H1 (cell line): ENCODE data around the gene SPDYE1. TPM values are rescaled to one million over a fixed set of nuclear protein-coding genes. Genes with fewer than 3 reads are reported as not detected.

Experiments
- CTCF ChIA-PET: fragments of 300-600 bp; sonication (Branson Sonifier 250); formaldehyde crosslinking; loops from one replicate; lab custom pipeline; 2021; ENCODE audit not compliant: partially characterized antibody; lab: Charles Lee
- POLR2A ChIA-PET: fragments of 300-600 bp; sonication (Branson Sonifier 250); formaldehyde crosslinking; loops from one replicate; lab custom pipeline; 2021; ENCODE audit warnings: inconsistent platforms; ENCODE audit not compliant: partially characterized antibody; lab: Charles Lee
- DNase-seq, 2 experiments: peaks; one replicate each; pipeline versions ENCODE4 v3.0.0 to v3.0.0-alpha.2; 2010 to 2022; ENCODE audit warnings: low spot score in 2 of 2, low read depth in 1 of 2, mixed read lengths in 1 of 2
- FAIRE-seq: peaks from 2 replicates; lab custom pipeline; 2011; peaks lifted over from hg19 to GRCh38; lab: Jason Lieb, UNC
- H2AFZ ChIP-seq: 2 replicates; pipeline ENCODE4 v1.8.1; 2012; ENCODE audit warnings: low read length, inconsistent platforms
- H2AK5ac ChIP-seq: 2 replicates; pipeline ENCODE4 v1.6.1; 2013; ENCODE audit warnings: low read depth, low read length
- H2BK120ac ChIP-seq: replicated peaks from 2 replicates; pipeline ENCODE3; 2013; ENCODE audit warnings: low read depth, low read length, inconsistent platforms
- H2BK12ac ChIP-seq: 2 replicates; pipeline ENCODE4 v1.6.1; 2013; ENCODE audit warnings: low read depth, low read length
- H2BK15ac ChIP-seq: 2 replicates; pipeline ENCODE4 v1.6.1; 2013; ENCODE audit warnings: low read length
- H2BK20ac ChIP-seq: 2 replicates; pipeline ENCODE4 v1.6.1; 2013; ENCODE audit warnings: low read length
- H2BK5ac ChIP-seq: 2 replicates; pipeline ENCODE4 v1.6.1; 2013; ENCODE audit warnings: low read depth, low read length
- H3K14ac ChIP-seq: 2 replicates; pipeline ENCODE4 v1.6.1; 2013; ENCODE audit warnings: inconsistent platforms; ENCODE audit not compliant: insufficient read length
- H3K18ac ChIP-seq: 2 replicates; pipeline ENCODE4 v1.6.1; 2013; ENCODE audit warnings: low read length; ENCODE audit errors: extremely low read depth
- H3K23ac ChIP-seq: 2 replicates; pipeline ENCODE4 v1.6.1; 2013; ENCODE audit warnings: inconsistent platforms; ENCODE audit not compliant: insufficient read length
- H3K23me2 ChIP-seq: 2 replicates; pipeline ENCODE4 v1.6.1; 2013; ENCODE audit warnings: low read depth, low read length
- H3K27ac ChIP-seq: 2 replicates; pipeline ENCODE4 v1.6.1; 2011; ENCODE audit warnings: low read depth, low read length, inconsistent platforms
- H3K27me3 ChIP-seq, 4 experiments: replicated peaks in 1 of 4; 1 replicate in 1 of 4; 2 replicates in 3 of 4; pipeline versions ENCODE4 v1.6.1 to v1.8.1; 2011 to 2013; ENCODE audit warnings: low read length in 3 of 4, mild to moderate bottlenecking in 3 of 4, inconsistent platforms in 2 of 4, mixed read lengths in 2 of 4, moderate library complexity in 1 of 4; ENCODE audit not compliant: control insufficient read depth in 3 of 4, insufficient read depth in 3 of 4; ENCODE audit errors: extremely low read depth in 1 of 4
- H3K36me3 ChIP-seq, 4 experiments: 2 replicates each; pipeline versions ENCODE4 v1.6.1 to v1.8.1; 2011 to 2013; ENCODE audit warnings: mild to moderate bottlenecking in 4 of 4, low read length in 3 of 4, moderate library complexity in 2 of 4, control low read depth in 1 of 4, inconsistent platforms in 1 of 4; ENCODE audit not compliant: insufficient read depth in 4 of 4, control insufficient read depth in 2 of 4
- H3K4ac ChIP-seq: replicated peaks from 2 replicates; pipeline ENCODE3; 2013; ENCODE audit warnings: low read length, low read depth, mixed read lengths, inconsistent platforms; ENCODE audit not compliant: insufficient read length
- H3K4me1 ChIP-seq, 4 experiments: replicated peaks in 1 of 4; 1 replicate in 1 of 4; 2 replicates in 3 of 4; pipeline versions ENCODE4 v1.6.1 to v1.8.1; 2011 to 2013; ENCODE audit warnings: low read length in 3 of 4, inconsistent platforms in 2 of 4, mixed read lengths in 1 of 4; ENCODE audit not compliant: insufficient read depth in 4 of 4, control insufficient read depth in 3 of 4
- H3K4me2 ChIP-seq, 2 experiments: 2 replicates each; pipeline versions ENCODE4 v1.6.1 to v1.8.1; 2011 to 2013; ENCODE audit warnings: low read depth in 2 of 2, low read length in 2 of 2, control low read depth in 1 of 2, inconsistent platforms in 1 of 2, mild to moderate bottlenecking in 1 of 2; ENCODE audit not compliant: insufficient read depth in 1 of 2
- H3K4me3 ChIP-seq, 4 experiments: fragments of 200-600, 300-600 bp in 1 of 4; sonication (generic), shearing (Covaris generic), sonication (Bioruptor Twin) in 1 of 4; 2 replicates each; pipeline versions ENCODE4 v1.5.1 to v1.8.1; 2011 to 2016; ENCODE audit warnings: low read length in 4 of 4, low read depth in 3 of 4, control low read depth in 2 of 4, inconsistent platforms in 2 of 4, mild to moderate bottlenecking in 2 of 4, mixed read lengths in 1 of 4, moderate library complexity in 1 of 4; ENCODE audit not compliant: insufficient read depth in 2 of 4; ENCODE audit errors: extremely low read depth in 1 of 4
- H3K56ac ChIP-seq: replicated peaks from 2 replicates; pipeline ENCODE3; 2013; ENCODE audit warnings: low read depth, mild to moderate bottlenecking, mixed read lengths, low read length, inconsistent platforms; ENCODE audit not compliant: insufficient read length
- H3K79me1 ChIP-seq: 2 replicates; pipeline ENCODE4 v1.6.1; 2013; ENCODE audit warnings: low read depth, low read length, control low read depth
- H3K79me2 ChIP-seq, 2 experiments: 2 replicates each; pipeline versions ENCODE4 v1.6.1 to v1.8.1; 2012 to 2013; ENCODE audit warnings: low read length in 2 of 2, mild to moderate bottlenecking in 2 of 2, inconsistent platforms in 1 of 2; ENCODE audit not compliant: insufficient read depth in 2 of 2, control insufficient read depth in 1 of 2
- H3K9ac ChIP-seq, 4 experiments: replicated peaks in 1 of 4; 1 replicate in 1 of 4; 2 replicates in 3 of 4; pipeline versions ENCODE4 v1.6.1 to v1.8.1; 2011 to 2013; ENCODE audit warnings: low read depth in 3 of 4, low read length in 3 of 4, control low read depth in 2 of 4, mild to moderate bottlenecking in 2 of 4, moderate library complexity in 2 of 4, inconsistent platforms in 1 of 4; ENCODE audit errors: extremely low read depth in 1 of 4
- H3K9me3 ChIP-seq, 2 experiments: 2 replicates each; pipeline versions ENCODE4 v1.6.1 to v1.8.1; 2012 to 2013; ENCODE audit warnings: mild to moderate bottlenecking in 2 of 2, moderate library complexity in 2 of 2, control low read depth in 1 of 2, inconsistent platforms in 1 of 2, low read depth in 1 of 2, low read length in 1 of 2, mixed read lengths in 1 of 2; ENCODE audit not compliant: insufficient read depth in 2 of 2
- H4K20me1 ChIP-seq, 2 experiments: replicated peaks in 1 of 2; 2 replicates each; pipeline versions ENCODE3 to v1.8.1; 2011 to 2013; ENCODE audit warnings: inconsistent platforms in 2 of 2, low read length in 2 of 2, mild to moderate bottlenecking in 1 of 2; ENCODE audit not compliant: insufficient read depth in 2 of 2, control insufficient read depth in 1 of 2
- H4K5ac ChIP-seq: 2 replicates; pipeline ENCODE4 v1.6.1; 2013; ENCODE audit warnings: low read length, low read depth, mixed read lengths, inconsistent platforms; ENCODE audit not compliant: insufficient read length
- H4K8ac ChIP-seq: 2 replicates; pipeline ENCODE4 v1.8.0; 2013; ENCODE audit warnings: mild to moderate bottlenecking, moderate library complexity, low read length, inconsistent platforms; ENCODE audit not compliant: insufficient read depth; ENCODE audit errors: extremely low read depth
- H4K91ac ChIP-seq: replicated peaks from 2 replicates; pipeline ENCODE3; 2013; ENCODE audit warnings: low read length, mixed read lengths, inconsistent platforms; ENCODE audit not compliant: insufficient read length
- BCL11A ChIP-seq, 2 experiments: IDR thresholded peaks; one replicate each; pipeline ENCODE4 v1.6.1; 2011; ENCODE audit warnings: low read depth in 2 of 2, low read length in 2 of 2, mild to moderate bottlenecking in 2 of 2
- CEBPB ChIP-seq: IDR thresholded peaks from 2 replicates; pipeline ENCODE4 v1.6.1; 2012; ENCODE audit warnings: low read depth, low read length
- GABPA ChIP-seq: IDR thresholded peaks from 2 replicates; pipeline ENCODE4 v1.6.1; 2011; ENCODE audit warnings: mild to moderate bottlenecking, low read length, moderate library complexity, borderline replicate concordance; ENCODE audit not compliant: insufficient read depth
- HDAC6 ChIP-seq: IDR thresholded peaks from one replicate; pipeline ENCODE4 v1.7.1; 2012; ENCODE audit warnings: low read depth, mild to moderate bottlenecking, inconsistent platforms, low read length, moderate library complexity
- PHF8 ChIP-seq: fragments of 200-600 bp; sonication (generic); conservative IDR thresholded peaks from 2 replicates; pipeline ENCODE4 v1.7.1; 2012; ENCODE audit warnings: low read depth, mild to moderate bottlenecking, inconsistent platforms, low read length, moderate library complexity
- POU5F1 ChIP-seq: IDR thresholded peaks from 2 replicates; pipeline ENCODE4 v1.6.1; 2011; ENCODE audit warnings: low read depth, mild to moderate bottlenecking, low read length, moderate library complexity
- RFX5 ChIP-seq: IDR thresholded peaks from 2 replicates; pipeline ENCODE4 v1.6.1; 2011; ENCODE audit warnings: low read depth, low read length, improper control_type of control experiment, borderline replicate concordance
- SIRT6 ChIP-seq: IDR thresholded peaks from one replicate; pipeline ENCODE4 v1.7.1; 2012; ENCODE audit warnings: low read length, inconsistent platforms
- SIX5 ChIP-seq: IDR thresholded peaks from 2 replicates; pipeline ENCODE4 v1.6.1; 2011; ENCODE audit warnings: mild to moderate bottlenecking, low read depth, low read length
- ZNF274 ChIP-seq: IDR thresholded peaks from 2 replicates; pipeline ENCODE4 v1.7.0; 2012; ENCODE audit warnings: low read length, borderline replicate concordance; ENCODE audit errors: extremely low read depth
- WGBS, 2 experiments: shearing (Covaris generic) in 1 of 2; methylation state at CpG; one replicate each; pipeline versions ENCODE4 v1.1.6 to v1.1.7; 2013 to 2015; ENCODE audit warnings: low lambda C conversion rate in 2 of 2, mixed read lengths in 2 of 2, inconsistent platforms in 1 of 2, low coverage in 1 of 2, missing lambda C conversion rate in 1 of 2; ENCODE audit not compliant: insufficient replicate concordance in 2 of 2, insufficient coverage in 1 of 2, insufficient read length in 1 of 2; ENCODE audit errors: extremely low coverage in 1 of 2, missing lambda C conversion rate in 1 of 2; 5-methylcytosine and 5-hydroxymethylcytosine counted together
- polyA plus RNA-seq, 7 experiments: library from polyadenylated mRNA; depleted of rRNA in 3 of 7; stranded (reverse) in 5 of 7; unstranded in 2 of 7; fragments of >200 nt in 5 of 7; fragments of 200-250 nt in 2 of 7; gene quantifications; 1 replicate in 5 of 7; 2 replicates in 1 of 7; 4 replicates in 1 of 7; pipeline versions ENCODE4 v1.2.1 to v1.2.3, GENCODE V29; 2011 to 2013; ENCODE audit warnings: missing spikeins in 2 of 7, mixed read lengths in 2 of 7
- total RNA-seq: library from RNA; stranded (reverse); fragmentation: NEBNext Ultra II Directional; extraction: Animal tissue kit (Norgen Biotek cat#: 25700); gene quantifications from 2 replicates; pipeline ENCODE4 v1.2.1, GENCODE V29; 2021
- TF ChIP-seq, protein P1 (sequence below): IDR thresholded peaks from 2 replicates; pipeline ENCODE4 v1.6.1; 2011; ENCODE audit warnings: low read depth, mild to moderate bottlenecking, low read length; ENCODE audit not compliant: insufficient read depth
- TF ChIP-seq, protein P2 (sequence below): IDR thresholded peaks from 2 replicates; pipeline ENCODE4 v1.6.1; 2012; ENCODE audit warnings: low read length, inconsistent platforms

Gene SPDYE1
- total and polyA plus RNA-seq, 2 of the 8 experiments (the other 6 are each of a cell fraction or from before 2014, with no cell fraction given): not detected

DNA sequence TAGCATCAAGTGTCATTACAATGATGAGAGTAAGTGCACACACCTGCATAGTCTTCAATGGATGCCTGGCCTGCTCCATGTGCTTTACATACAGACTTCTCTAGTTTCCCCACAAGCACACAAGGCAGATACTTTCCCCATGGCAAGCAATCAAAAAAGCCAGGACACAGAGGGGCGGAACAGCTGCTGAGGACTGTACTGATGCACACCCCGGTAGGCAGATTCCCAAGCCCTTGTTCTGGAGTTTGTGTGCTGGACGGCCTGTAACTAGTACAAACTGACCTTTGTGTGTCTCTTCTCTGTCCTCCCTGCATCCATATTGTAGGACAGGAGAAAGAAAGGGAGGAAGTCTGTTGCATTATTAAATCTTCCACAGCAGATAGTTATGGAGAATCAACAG, 45.7 kb upstream of the SPDYE1 start:
- Histone ChIP-seq H3K27me3 (no peaks in the 10 kb centered on the region), H2BK12ac (no peak overlapping the region), H2AK5ac (no peak overlapping the region), H3K27ac (no peak overlapping the region), H3K4me3 (no peak overlapping the region), H3K79me1 (no peaks in the 10 kb centered on the region), H3K23ac (no peak overlapping the region), H3K14ac (no peak overlapping the region), H4K8ac (no peak overlapping the region), H3K9me3 (no peaks in the 10 kb centered on the region), H3K23me2 (no peaks in the 10 kb centered on the region), H3K56ac (no peak overlapping the region), H3K4me2 (no peak overlapping the region), H3K4me1 (no peaks in the 10 kb centered on the region), H2BK20ac (no peak overlapping the region), H2AFZ (no peak overlapping the region), H3K4ac (no peak overlapping the region), H2BK5ac (no peak overlapping the region), H3K79me2 (no peaks in the 10 kb centered on the region), H4K5ac (no peak overlapping the region), H3K36me3 (no peaks in the 10 kb centered on the region), H4K20me1 (no peaks in the 10 kb centered on the region), H4K91ac (no peak overlapping the region), H2BK15ac (no peak overlapping the region), H3K18ac (no peak overlapping the region), H3K9ac (no peak overlapping the region), H2BK120ac (no peak overlapping the region)
- no peak for DNase-seq
- POLR2A ChIA-PET: no interaction called here
- TF ChIP-seq SIRT6 (no peak), CEBPB (no peak), HDAC6 (no peak), POU5F1 (no peak), GABPA (no peak), SIX5 (no peak), PHF8 (no peak), ZNF274 (no peak), RFX5 (no peak), BCL11A (IDR thresholded peaks at IDR 0.05; ENCODE audit: low read depth in 2 of 2, low read length in 2 of 2) (no peak)
- TF ChIP-seq, protein P1, sequence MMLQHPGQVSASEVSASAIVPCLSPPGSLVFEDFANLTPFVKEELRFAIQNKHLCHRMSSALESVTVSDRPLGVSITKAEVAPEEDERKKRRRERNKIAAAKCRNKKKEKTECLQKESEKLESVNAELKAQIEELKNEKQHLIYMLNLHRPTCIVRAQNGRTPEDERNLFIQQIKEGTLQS: no peak
- TF ChIP-seq, protein P2, sequence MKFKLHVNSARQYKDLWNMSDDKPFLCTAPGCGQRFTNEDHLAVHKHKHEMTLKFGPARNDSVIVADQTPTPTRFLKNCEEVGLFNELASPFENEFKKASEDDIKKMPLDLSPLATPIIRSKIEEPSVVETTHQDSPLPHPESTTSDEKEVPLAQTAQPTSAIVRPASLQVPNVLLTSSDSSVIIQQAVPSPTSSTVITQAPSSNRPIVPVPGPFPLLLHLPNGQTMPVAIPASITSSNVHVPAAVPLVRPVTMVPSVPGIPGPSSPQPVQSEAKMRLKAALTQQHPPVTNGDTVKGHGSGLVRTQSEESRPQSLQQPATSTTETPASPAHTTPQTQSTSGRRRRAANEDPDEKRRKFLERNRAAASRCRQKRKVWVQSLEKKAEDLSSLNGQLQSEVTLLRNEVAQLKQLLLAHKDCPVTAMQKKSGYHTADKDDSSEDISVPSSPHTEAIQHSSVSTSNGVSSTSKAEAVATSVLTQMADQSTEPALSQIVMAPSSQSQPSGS: no peak
- no peak for FAIRE-seq
- WGBS, 2 experiments: 84% methylated on average over 3 of the region's 3 CpGs; no CpG with 5 or more reads in 1 of the 2 experiments
- CTCF ChIA-PET: no interaction called here
